HS-27A (cell line): ENCODE results near the gene STN1.
A peak's percentile ranks its signal among the peaks of the same experiment; 100 is the strongest.

ENCODE experiments used
- DNase-seq: peaks from one replicate; pipeline ENCODE4 v3.0.0-alpha.2; 2012; ENCODE audit warnings: low read depth, missing footprints

STN1 gene

DNA sequence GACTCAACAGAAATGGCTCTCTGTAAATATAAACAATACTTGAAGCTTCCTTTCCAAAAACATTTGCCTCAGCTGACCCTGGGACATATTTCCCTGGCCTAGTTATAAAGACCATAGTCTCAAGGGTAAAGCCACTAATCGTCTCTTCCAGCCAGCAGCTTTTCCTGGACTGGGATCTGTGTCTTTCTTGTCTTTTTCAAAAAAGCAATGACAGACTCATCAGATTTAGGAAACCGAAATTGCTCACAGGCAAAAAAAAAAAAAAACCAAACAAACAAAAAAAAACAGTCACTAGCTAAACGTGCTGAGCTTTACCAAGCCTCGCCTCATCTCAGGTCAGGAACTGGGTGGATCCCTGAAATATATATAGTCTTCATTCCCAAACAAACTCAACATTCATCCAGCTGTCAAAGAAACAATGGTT lies 23.5 kb downstream of the STN1 start:
- DNase-seq = no peak

DNA sequence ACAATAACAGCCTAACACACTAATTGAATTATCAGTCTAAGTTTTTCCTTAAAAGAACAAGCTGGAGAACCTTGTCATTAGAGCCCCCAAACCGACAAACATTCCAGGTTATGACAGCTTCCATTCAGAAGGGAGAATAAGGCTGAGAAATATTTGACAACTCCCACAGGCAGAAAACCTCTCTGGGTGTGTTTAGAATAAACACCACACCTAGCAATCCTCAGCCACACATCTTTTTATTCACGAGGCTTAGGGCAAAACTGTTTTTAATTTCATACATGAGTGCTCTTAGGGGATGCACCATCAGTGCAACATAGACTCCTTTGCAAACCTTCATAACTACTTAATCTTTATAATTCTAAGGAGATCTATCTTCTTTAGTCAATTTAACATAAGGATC lies 24.2 kb downstream of the STN1 start:
- no peak for DNase-seq

DNA sequence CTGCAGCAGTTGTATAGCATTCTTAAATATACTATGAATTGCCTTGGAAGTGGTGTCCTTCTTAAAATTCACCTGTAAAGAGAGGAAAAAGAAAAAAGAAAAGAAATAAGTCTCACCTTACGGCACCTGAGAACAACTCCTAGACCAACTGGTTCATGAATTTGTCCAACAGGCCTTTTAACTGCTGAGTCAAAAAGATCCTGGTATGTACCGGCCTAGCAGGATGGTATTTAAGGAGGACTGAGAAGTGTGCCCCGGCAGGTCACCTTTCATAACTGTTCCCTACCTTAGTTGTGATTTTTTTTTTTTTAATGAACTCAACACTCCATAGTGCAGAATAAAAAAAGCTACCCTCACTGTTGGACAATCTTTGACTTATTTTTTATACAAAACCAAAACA lies 25.8 kb downstream of the STN1 start:
- DNase-seq = no peak

DNA sequence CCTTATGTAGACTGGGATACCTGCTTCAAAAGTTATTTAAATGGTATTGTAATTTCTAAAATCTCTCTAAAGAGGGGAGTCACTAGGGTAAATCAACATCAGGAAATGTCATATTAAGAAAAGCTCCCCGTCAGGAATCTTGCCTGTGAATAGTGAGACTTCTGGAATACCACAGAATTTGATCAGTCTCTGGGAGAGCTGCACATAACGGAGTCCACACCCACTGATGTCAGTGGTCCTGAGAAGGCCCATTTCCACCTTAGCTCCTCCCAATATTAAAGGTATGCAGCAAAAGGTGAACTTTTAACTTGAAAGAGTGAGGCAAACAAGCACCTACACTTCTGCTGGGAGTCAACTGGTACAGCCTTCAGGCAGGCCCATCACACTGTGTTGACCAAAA lies 27.3 kb downstream of the STN1 start:
- DNase-seq = no peak

DNA sequence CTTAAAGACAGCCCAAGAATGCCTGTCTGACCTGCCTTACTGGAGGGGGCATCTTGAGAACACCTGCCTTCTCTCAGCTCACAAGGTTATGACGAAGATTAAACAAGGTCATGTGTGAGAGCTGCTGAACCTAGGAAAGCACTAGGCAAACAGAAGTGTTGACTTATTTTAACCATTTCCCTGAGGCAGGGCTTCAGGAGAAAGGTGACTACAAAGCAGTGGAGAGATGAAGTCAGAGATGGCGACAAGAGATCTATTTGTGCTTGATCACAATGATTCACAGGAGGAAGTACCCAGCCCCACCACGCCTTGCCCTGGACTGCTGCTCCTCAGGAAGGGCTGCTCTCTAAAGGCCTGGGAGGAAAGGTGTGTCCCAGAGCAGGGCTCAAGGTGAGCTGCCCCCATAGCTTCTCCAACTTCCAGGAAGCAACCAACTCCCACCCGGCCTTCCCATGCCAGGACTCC lies 27.8 kb downstream of the STN1 start:
- no peak for DNase-seq

DNA sequence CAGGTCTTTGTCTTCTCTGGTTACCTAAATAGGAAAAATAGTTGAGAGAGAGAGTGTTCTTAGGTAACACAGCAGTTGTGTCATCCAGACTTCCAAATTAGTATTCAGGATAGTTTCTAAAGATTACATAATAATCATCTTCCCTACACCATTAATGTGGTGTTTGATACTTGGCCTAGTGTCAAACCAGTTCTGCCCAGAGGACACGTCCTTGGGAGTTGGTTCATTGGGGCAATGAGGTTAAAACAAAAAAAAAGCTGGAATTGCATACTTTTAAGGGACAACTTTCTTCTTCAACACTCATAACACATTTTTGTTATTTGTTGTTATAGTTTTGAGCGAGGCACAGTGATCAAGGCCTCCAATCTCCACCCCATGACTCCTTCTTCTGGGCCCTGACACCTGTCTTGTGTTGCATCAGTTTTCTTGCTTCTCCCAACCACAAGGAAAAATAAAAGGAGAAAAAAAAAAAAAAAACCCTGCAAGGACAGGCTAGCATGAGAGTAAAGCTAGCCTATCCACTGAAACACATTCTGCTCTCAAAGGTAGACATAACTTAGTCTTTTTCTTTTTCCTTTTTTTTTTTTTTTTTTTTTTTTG lies 28.8 kb downstream of the STN1 start:
- DNase-seq = no peak

DNA sequence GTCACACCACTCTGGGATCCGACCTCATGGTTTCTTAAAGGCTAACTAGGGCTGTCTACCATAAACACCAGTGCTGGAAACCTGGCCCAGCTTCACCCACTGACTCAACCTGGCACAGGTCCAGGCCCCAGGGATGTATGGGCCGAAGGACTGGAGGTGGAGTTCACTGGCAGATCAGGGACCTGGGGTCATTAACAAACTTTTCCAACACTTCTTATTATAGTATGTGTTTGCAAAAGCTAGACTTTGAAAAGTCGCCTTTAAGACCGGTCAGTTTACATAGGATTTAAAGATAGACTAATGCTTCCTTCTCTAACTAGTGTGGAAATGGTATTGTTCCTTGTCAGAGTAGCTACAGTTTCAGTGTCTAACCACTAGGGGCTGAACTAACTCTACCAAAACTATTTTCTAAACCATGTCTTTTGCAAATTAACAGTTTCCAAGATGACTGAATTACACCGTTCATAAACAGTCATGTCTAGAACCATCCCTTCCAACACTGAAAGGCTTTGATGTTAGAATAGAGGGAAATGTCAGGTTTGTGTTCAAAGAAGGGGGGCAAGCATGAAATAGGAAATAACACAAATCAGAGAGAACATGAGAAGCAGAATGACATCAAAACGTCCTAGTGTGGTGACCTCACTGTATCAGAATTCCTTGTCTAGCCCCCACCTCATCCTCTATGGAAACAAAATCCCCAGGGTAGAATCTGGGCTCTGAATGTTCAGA lies 29.7 kb downstream of the STN1 start:
- peak; percentile 35 for DNase-seq

DNA sequence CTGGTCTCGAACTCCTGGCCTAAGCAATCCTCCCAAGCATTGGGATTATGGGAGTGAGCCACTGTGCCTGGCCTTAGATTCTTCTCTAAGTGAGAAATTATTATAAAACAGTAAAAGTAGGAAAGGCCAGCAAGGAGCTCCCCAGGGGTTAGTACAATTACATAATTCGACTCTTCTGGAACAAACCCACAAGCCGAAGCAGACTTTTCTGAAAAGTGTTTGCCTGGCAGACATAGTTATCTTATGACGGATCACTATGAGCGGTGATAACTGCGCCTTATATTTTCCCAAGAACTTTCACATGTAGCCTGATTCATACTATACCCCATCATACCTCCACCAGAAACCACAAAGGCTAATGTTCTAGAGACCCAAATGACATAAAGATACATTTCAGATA lies 32.4 kb downstream of the STN1 start:
- DNase-seq = no peak

DNA sequence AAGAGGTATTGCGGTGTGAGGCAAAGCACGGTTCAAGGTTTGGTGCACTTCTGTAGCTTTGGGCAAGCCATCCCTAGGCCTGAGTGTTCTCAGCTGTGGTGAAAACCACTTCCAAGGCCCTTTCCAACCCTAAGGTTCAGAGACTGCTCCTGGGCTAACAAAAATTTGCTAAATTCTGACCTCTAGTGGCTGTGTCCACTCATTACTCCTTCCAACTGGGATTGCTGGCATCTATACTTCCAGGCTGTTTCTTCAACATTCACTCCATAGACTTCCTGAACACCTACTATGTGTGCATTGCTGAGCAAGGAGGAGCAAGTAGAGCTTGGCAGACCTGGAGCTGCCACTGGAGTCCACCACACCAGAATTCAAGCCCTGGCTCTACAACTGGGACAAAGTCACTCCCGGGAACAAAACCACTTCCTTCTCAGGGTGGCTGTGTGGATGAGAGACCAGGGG lies 33.3 kb downstream of the STN1 start:
- no peak for DNase-seq

DNA sequence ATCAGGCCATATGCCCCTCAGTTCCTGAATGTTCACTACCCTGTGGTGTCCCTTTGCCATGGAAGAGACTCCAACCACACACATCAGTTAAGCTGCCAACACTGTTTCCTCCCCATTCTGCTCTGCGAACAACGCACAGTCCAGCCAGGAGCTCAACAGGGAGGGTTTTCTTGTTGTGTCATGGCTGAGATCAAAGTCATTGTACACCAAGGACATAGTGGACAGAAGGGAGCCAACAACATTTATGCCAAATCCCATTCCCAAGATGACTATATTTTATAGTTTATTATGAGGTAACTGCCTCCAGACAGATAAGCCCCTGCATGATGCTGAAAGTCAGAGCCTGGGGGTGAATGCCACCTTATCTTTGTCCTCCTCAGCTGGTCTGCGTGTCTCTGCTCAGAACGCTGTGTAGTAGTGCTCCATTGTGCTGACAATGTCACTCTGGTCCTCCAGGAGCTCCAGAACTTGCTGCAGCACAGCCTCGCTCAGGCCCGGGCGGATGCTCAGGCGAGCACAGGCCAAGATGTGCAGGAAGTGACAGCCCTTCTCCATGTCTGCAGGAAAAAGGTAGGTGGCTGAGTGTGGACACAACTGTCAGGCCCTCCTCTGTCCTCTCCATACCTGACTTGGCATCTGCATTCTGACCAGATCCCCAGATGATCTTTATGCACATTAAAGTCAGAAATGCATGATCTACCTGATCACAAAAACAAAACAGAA lies 35.5 kb downstream of the STN1 start:
- no peak for DNase-seq

DNA sequence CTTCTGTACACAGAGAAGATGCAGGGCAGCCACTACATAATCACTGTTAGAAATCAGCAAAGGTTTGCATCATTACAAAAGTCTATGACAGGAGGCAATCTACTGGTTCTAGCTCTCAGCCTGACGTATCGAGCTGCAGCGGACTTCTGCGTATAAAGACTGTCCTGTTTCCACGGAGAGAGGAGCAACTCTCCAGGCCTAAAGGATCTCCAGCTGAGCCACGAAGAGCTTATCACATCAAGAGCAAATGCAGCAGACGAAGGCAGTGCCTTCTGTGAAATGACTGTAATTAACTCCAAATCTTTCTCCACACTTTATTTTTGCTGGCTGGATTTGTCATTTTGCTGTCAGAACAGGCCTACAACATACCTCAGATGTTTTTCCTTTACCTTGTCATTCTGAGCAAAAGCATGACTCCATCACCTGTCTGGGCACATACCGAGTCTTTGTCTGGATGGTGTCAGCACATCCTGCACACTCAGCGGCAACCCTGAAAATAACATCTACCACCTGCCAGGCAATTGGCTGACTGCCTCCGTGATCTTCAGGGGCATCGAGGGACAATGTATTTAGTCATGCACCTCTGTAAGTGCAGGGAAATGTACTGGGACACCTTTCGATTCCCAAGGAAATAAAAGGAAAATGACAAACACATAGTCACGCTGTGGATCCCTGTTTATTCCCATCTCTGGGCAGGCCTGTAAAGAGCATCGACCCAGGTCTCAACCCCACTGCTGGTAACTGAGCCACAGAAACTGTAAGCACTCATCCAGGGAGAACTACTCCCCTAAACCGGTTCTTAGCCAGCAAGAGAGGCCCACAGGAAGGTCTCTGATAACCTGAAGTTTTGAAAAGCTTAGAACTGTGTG lies 36.3 kb downstream of the STN1 start:
- DNase-seq = no peak

DNA sequence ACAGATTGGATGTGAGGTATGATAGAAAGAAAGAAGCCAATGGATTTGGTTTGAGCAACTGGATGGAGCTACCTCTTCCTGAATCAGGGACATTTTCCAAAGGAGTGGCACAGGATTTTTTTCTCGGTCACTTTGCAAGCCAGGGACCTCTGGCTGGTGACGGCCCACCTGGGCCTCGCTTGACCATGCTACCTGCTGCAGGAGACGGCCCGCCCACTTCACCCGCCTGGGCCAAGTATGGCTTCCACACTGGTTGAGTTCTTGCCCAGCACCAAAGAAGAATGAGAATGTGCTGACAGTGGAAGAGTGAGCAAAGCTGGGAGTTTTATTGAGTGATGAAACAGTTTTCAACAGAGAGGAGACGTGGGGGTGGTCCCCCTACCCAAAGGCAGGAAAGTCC lies 38.2 kb downstream of the STN1 start:
- no peak for DNase-seq

DNA sequence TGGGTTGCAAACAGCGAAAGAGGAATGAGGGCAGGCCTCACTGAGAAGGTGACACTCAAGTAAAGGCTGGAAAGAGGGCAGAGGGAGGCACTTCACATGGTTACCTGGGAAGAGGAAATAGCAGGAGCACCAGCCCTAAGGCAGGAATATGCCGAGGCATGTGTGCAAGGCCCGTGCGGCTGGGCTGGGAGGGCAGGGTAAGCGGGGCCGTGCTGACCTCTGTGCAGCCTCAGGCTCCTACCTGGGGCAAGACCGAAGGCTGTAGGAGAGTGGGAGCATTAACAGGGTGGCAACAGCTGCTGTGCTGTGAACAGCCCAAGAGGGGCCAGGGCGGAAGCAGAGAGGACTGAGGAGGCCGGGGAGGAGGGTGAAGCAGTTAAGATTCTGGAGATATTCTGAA lies 38.6 kb downstream of the STN1 start:
- DNase-seq = no peak

DNA sequence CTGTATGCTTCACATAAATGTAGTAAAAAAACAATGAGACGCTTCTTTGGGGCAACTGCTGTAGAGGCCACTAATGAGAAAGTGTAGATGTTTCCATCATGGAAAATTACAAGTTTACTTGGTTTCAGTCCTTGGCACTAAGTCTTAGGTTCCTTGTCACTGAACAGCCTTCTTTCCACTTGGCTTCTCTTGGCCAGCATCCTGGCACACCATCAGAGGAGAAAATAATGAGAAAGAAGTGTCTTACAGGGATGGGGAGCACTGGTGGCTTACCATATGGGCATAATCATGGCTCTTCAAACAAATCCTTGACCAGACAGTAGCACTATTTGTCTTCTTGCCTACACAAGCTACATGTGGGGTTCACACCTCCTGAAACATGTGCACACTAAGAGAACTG lies 40.1 kb downstream of the STN1 start:
- no peak for DNase-seq

DNA sequence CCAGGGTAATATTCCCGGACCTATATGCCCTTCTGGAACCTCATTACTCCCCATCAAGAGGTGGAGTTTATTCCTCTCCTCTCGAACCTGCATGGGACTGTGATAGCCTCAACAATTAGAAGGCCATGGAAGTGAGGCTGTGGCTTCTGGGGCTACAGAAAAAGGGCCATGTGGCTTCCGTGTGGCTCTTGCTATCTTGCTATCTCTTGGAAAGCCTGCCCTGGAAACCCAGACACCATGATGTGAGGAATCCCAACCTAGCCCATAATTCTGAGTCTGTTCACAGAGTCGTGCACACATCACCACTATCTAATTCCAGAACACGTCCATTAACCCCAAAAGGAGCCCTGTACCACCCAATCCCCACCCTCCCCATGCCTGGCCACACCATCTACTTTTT lies 41.8 kb downstream of the STN1 start:
- no peak for DNase-seq

DNA sequence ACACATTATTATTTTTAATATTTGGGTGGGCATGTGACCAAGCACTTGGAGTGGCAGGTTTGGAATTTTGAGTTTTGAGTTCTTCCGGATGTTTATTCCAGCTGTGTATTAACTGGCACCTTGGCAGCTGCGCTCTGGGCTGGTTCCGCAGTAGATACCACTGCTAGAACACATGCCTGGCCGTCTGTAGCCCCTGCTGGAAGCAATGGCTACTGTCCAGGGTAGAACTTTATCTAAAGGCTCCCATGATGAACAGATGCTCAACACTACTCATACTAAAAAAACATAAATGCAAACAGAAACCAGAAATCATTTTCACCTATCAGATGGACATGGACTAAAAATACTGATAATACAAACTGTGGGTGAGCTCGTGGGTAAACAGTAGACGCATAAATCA lies 43.3 kb downstream of the STN1 start:
- DNase-seq = no peak

DNA sequence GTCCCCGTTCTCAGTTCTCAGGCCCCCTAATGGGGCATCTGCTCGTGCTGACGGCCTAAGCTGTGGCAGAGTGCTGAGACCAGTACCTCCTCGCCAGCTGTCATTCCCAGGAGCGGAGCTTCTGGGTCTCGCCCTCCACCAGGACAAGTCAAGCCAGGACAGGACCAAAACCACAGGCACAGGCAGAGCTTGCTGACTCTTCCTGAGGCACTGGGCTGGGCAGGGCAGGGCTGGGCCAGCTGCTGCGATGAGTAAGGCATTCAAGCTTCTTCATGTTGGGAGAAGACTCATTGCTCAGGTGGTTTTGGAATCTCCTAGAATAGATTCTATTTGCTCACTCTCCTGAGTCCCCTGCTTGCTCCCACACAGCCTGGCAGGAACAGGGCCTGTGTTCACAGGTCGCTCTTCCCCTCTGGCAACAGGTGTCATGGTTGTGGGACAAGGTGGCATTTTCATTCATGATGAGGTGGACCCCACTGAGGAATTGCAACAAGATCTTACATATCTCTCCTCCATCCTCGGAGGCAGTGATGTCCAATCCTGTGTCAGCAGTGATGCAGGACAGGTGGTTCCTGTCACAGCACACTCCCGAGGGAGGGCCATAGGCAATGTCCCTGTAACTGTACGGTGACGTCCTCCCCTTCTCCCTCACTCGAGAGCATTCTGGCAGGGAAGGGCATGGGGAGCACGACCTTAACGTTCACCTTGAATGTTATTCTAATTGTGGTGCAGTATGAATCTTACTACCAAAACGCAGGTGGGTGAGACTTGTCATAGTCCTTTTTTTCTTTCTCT lies 45.6 kb downstream of the STN1 start:
- no peak for DNase-seq

DNA sequence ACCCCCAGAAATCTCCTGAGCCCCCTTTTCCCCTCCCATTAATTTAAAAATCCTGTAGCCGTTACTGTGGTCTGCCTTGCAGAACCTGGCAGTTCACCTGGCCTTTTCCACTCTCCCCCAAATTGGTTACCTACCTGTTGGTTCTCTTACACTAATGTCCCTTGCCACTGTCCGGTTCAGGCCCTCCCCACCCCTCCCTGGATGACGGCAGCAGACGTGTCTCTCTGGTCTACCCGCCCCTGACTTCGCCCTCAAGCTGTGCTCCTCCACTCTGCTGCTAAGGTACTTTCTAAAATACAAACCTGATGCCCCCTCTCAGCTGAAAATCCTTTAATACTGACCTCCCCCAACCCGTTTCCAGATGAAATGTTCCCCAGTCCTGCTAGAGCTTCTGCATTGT lies 47.0 kb downstream of the STN1 start:
- DNase-seq = no peak

DNA sequence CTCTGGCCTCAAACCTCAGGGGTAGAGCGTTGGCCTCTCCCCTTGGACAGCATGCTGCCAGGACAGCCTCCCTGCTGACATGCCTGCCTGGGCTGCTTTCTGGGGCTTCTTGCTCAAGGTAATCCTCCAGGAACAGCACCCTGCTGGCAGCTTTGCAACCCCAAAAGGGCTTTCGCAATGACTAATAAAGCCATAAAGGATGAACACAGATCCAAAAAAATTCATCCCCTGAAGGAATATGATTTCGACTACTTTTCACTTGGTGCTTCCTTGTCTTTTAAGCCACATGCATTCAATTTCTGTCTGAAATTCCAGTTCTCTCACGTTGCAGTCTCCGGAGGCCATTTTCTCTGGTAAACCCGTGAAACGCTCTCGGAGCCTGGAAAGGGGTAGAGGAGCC lies 47.5 kb downstream of the STN1 start:
- DNase-seq = no peak

DNA sequence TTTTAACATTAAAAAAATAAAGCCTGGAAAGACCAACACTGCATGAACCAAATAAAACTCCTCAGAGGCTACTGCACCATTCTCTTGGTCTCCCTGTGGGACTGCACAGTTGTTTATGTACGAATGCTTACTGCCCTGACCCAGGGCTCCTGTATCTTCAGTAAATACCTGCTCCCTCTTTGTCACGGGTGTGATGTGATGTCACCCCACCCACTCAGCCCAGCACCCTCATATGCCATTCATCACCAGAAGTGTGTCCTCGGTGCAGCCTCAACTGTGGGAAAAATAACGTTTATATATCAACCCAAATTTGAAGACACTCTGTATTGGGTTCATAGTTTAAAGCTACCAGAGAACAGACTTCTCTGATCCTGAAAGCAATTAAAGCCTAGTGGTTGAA lies 48.6 kb downstream of the STN1 start:
- no peak for DNase-seq

DNA sequence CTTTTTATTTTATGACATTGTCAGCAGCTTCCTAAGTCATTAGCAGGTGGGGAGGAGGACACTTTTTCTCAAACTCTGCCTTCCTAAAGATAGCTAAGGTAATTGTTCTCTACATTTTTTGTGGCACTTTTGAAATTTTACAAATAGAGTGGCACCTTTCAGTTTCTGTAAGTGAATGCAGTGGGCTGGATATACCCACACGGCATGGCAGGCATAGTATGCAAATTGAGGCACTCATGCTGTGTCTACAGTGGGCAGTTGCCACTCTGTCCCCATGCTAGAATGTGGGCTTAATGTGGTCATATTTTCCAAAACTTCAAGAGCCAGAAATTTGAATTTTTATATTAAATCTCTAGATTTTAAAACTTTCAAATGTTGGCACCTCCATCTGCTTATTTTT lies 49.8 kb downstream of the STN1 start:
- no peak for DNase-seq

DNA sequence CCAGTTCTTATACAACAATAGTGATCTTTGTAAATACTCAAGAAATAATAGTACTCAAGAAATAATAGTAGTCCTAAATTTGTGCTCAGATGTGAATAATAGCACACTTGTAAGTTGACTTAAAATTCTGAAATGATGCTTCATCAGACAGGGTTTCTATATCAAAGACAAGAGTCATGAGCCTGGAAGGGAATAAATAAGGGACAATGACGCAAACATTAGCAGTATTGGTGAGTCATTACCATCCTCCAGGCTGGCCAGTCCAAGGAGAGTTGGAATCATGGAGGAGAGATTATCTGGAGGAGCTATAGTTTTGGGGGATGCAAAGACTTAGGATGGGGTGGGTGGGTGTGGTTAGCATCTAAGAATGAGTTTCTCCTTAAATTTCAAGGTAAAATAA lies 56.5 kb downstream of the STN1 start:
- no peak for DNase-seq
